ENCODE data around the gene TKFC.

The TKFC gene

DNA sequence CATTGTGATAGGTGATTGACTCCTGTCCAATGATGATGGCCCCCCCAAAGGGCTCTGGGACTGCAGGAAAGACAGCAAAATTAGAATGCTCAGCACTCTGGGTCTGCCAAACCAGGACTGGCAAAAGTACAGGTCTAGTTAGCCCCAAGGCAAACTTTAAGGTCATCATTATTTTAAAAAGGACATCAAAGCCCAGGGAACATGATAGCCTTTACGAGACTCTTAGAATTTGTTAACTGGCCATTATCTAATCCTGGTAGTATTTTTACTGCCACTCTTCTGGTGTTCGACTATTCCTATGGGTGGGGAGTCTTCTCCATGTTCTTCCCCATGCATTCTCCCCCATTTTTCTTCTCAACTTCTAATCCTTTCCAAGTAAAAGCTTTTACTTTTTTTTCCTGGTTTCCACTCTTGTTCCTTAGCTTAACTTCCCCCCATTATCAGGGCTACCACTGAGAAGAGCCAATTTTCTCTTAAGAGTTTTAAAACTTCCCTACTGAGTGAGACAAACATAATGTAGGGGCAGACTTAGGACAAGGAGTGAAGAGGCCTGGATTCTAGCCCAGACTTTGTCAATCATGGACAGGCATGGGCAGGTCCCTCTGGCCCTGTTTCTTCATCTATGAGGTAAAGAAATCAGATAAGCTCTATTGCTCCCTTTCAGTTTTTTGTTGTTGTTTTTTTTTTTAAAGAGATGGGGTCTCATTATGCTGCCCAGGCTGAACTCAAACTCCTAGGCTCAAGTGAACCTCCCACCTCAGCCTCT, 7.2 kb upstream of the TKFC start:
- no peak for DNase-seq

DNA sequence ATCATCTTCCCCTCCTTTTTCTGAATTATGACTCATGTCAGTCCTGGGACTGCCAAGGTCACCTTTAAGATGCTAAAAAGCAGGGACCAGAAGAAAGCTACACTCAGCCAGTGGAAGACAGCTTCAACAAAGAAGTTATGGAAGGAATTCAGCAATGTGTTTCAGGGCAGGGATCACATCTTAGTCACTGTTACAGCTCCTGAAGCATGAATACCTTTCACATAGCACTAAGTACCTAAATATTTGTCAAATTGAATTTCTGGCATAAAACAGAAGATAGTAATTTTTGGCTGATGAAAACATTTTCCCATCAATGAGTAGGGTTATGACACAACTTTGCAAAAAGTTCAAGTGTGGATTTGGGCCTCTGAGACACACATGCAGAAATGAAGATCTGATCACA, 5.4 kb upstream of the TKFC start:
- DNase-seq, result no peak

DNA sequence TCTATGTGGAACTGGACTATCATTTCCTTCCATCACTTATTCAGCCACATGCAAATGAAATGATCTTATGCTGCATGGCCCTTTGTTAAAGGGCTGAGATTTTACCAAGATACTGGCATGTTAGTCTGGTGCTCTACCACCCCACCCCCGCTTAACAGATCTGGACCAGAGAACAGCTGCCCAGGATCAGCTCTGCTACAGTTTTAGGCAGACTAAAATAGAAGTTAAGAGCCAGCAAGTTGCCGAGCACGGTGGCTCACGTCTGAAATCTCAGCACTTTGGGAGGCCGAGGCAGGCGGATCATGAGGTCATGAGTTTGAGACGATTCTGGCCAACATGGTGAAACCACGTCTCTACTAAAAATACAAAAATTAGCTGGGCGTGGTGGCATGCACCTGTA, 4.7 kb upstream of the TKFC start:
- DNase-seq, result no peak

DNA sequence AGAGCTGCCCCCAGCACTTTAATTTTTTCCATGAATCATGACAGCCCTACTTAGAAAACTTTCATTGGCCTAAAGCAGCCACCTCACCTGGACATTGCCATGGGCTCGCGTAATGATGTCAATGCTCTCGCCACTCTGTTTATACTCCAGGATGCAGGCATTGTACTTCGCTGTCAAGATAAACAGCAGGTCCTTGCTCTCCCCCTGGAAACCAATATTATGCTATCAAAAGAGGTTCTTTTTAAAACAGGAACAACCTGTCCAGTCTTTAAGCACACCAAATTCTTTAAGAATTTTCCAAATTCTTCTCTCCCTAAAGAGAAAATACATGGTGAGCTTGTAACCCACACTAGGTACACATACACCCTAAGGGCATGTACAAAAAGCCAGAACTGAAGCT, 3.2 kb upstream of the TKFC start:
- no peak for DNase-seq

DNA sequence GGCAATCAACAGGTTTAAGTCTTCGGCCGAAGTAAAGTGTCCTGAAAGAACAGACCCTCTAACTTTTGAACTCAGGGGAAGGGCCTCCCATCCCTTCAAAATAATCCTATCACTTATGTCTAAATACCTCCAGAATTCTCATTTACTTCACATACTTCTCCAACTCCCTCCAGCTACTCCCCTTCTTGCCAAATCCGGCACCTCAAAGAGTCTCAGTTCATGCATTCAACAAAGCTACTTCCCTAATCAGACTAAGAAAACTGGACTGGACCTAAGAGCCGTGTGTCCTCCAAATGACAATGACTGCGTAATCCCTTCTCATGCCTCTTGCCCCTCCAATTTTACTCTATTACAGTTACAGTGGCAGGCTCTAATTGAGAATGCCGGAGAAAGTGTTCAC, 1.4 kb upstream of the TKFC start:
- no peak for DNase-seq

DNA sequence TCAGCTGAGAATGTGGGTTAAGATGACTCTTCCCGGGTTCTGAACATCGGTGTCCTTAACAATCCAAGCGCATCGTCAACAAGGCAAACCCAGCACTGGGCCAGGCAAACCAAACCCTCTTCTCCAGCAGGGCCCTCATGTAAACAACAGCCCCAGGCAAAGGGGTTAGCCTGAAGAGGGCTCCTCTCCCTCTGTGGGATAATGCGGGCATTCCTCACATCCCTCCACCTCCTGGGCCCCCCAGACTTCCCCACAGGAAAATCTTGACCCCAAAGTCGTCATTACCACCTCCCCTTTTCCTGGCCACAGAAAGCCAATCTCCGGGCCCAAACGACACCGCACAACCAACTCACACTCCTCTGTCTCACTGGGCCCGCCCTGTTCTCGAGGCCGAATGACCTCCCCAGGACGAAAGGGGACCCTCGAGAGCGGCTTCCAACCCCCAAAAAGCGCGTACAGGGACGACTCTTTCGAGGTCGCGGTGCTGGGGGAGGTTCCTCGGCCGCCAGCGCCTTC, 689 bp upstream of the TKFC start:
- DNase-seq, result peak in 1 of 5 experiments; percentile 29

DNA sequence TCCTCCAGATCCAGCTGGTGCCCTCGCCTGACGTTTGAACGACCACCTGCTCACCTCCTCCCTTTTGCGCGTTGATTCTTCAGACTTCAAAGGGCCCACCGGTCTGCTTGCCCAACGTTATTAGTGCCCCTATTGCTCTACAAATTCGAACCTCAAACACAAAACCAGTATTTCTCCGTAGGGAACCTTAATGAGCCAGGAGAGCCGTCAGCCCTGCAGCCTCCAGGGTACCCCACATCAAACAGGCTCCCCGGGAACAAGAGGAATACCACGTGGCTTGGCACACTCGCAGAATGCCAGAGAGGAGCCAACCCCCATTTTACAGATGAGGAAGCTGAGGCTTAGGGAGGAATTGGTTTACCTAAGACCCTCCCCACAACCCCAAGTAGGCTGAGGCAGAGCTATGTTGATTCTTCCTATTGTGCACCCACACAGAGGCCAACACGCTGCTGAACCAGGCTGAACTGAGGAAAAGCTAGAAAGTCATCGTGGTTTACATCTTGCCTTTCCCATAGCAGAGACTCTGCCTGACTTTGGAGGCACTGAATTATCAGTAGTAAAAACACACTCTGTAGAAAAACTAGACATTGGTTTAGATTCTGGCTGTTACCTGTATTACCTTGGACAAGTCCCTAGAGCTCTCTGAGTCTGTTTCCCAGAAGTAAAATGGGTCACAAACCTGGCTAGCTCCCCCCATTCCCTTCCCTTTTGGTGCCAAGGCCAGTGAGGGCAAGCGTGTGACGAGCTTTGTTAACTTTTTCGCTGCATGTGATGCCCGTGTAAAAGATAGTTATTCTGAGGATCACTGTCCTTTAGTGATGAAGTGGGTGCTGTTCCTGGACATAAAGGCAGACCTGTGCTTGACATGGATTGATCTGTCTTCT, 764 bp downstream of the TKFC start:
- DNase-seq, result no peak

DNA sequence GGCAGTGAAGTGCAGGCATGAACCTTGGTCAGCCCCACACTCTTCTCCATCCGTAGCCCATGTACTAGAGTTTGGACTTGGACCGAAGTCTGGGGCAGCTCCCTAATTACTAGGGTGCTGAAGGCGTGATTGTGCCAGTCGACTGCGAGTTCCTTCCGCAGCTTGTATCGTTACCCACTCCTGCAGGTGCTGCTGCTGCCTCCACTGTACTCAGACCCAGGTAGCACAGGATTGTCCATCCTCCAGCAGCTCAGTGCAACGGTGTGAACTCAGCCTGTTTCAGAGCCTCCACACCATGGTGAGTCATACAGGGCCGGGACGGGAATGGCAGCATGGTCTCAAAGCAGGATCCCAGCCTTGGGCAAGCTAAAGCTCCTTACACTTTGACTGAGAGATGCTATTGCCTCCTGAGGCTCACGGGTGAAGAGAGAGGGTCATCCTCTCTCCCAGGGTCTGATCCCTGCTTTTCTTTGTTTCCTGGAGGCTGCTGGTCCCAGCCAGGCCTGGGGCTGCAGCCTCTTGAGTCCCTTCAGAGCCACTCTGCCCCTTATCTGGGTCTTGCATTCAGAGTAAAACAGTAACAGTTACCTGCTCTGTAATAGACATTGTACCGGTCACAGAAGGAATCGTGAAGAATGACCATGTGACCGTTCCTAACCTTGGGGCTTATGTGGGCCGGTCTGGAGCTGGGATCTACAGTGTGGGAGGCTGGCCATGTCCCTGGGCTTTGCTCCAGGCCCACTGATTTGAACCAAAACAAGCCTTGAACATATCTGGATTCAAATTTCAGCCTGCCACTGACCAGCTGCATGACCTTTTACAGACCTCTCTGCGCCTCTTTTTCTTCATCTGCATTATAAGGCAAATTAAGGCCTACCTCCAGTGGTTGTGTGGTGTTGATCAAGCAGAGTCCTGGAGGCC, 1.7 kb downstream of the TKFC start:
- DNase-seq, result no peak

DNA sequence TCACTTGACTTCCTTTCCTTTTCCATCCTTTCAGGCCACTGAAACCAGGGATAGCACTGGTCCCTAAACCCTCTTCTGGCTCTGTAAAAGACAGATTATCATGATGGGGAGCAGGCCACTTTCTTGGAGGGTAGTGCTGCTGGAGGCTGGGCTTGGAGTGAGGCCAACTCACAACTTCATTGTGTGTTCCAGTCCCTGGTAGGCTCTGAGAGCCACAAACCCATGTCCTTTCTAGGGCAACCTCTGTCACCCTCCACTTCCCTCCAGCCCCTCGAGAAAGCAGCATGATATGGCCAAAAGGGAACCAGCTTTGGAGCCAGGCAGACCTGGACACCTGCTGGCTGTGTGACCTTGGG, 2.3 kb downstream of the TKFC start:
- no peak for DNase-seq

DNA sequence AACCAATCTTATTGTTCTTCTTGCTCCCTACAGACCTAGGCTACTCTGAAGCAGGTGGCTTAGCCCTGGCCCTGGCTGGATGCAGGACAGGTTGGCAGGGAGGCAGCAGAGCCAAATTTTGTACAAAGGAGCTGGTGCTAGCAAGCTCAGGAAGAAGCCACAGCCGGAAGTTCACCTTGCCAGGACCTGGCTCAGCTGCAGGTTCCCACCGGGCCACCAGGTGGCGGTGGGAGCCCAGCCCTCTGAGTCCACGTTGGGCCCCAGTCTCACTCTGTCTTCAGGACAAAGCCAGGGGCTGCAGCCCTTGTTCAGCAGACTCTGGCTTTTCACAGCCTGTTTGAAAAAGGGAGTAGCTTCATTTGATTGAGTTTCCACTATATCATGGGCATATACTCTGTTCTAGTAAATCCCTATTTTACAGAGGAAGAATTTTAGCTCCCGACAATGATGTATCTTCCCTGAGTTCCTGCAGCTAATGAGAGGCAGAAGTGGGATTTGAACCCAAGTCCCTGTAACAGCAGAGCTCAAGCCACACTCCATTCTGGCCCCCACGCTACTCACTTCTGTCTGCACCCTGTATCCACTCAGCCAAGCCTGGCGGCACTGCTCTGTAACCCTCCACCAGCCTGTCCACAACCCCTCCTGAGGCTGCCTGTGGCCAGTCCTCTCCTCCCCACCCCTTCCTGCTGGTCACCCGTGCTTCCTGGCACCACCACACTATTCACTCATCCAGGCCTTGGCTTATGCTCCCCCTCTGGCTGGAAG, 3.3 kb downstream of the TKFC start:
- peak; percentile 63 to 89 (median 71) for DNase-seq

DNA sequence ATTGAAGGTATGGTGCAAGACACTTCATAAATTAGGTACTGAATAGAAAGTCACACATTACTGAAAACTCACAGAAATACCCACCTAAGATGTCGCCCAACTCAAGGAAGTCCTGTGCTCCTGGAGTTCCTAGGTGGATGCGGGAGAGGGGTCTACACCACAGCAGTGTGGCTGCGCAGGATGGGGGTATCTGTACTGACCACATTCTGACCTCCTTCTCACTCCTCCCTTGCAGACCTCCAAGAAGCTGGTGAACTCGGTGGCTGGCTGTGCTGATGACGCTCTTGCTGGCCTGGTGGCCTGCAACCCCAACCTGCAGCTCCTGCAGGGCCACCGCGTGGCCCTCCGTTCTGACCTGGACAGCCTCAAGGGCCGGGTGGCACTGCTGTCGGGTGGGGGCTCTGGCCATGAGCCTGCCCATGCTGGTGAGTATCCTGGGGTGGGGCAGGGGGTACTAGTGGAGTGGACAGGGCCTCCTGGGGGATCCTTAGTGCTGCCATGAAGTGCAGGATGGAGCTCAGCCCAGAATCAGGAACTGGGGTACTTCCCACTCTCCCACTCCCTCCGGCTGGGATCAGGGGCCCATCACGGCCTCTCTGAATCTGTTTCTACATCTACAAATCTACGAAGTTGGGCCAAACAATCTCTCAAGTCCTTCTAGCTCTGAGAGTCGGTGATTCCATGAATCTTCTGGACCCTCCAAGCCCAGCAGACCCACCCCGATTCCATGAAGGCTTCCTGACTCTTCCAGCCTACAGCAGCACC, 4.9 kb downstream of the TKFC start:
- no peak for DNase-seq

DNA sequence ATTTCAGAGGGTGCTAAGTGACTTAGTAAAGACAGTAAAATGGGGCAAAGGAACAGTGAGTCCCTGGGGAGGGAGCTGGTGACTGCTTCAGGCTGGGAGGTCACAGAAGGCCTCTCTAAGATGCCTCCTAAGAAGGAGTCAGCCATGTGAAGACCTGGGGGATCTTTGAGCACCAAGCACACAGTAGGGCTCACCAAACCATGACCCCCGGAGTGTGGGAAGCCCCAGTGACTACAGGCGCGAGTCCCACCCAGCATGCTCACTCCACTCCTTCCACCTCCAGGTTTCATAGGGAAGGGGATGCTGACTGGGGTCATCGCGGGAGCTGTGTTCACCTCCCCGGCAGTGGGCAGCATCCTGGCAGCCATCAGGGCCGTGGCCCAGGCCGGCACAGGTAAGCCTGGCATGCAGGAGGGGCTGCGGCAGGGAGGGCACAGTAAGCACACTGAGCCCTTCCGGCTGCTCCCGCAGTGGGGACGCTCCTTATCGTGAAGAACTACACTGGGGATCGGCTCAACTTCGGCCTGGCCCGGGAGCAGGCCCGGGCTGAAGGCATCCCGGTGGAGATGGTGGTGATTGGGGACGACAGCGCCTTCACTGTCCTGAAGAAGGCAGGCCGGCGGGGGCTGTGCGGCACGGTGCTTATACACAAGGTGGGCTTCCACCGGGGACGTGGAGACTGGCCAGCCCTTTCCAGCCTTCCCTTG, 5.9 kb downstream of the TKFC start:
- DNase-seq, result no peak

DNA sequence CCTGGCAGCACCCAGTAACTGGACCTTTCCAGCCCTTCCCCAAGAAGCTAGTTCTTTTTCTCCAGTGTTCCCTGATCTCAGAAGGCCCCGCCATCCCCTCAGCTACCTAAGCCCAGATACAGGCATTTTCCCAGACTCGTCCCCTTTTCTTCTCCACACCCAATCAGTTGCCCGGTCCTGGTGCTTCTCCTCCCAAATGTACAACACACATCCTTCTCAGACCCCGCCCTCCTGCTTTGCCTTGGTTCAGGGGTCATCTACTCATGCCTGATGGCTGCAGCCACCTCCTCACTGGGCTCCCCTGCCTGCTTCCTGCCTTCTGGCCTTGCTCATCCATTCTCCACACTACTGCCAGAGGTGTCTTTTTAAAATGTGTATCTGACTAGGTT, 6.5 kb downstream of the TKFC start:
- no peak for DNase-seq

DNA sequence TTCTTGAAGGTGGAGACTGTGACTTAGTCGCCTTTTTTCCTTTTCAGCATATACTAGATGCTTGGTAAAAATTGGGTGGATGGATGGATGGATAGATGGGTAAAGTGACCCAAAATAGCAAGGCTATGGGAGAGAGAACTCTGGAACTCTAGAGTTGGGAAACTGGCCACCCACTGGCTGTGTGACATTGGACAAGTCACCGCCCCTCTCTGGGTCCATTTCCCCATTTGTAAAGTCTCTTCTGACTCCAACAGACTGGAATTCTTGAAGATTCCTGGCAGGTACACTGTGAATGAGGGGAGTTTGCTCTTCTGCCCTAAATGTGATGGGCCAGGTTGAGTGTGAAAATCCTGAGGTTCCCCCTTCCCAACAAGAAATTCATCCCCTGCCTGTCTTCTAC, 8.0 kb downstream of the TKFC start:
- DNase-seq, result no peak

DNA sequence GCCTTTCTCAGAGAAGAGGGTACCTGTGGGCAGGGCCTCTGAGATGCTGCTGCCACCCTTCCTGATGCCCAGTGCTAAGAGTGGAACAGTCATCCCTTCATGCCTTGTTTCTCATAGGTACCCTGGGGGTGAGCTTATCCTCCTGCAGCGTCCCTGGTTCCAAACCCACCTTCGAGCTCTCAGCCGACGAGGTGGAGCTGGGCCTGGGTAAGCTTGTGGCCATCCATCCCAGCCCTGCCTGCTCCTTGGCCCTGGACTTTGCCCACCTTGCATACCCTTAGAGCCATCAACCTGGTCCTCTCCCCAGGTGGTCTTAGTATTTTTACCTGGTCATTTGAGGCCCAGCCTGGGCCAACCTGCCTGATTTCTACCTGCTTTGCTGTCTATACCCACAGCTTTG, 8.7 kb downstream of the TKFC start:
- DNase-seq, result no peak

DNA sequence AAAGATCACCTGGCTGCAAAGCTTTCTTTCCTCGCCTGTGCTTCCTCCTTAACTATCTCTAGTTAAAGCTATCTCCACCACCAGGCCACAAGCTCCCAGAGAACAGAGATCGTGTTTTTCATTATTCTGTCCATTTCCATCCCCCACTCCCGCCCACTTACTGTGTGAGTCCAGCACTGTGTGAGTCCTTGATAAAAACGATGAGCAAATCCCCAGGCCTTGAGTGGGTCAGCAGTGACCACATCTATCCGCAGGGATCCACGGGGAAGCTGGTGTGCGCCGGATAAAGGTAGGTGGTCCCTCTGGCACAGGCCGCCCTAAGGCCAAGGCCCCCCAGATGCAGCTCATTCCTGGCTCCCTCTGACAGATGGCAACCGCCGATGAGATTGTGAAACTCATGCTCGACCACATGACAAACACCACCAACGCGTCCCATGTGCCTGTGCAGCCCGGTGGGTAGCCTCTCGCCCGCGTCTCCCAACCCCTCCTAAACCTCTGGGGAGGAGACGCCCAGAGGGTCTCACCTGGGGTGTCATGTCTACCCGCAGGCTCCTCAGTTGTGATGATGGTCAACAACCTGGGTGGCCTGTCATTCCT, 9.3 kb downstream of the TKFC start:
- DNase-seq, result no peak

DNA sequence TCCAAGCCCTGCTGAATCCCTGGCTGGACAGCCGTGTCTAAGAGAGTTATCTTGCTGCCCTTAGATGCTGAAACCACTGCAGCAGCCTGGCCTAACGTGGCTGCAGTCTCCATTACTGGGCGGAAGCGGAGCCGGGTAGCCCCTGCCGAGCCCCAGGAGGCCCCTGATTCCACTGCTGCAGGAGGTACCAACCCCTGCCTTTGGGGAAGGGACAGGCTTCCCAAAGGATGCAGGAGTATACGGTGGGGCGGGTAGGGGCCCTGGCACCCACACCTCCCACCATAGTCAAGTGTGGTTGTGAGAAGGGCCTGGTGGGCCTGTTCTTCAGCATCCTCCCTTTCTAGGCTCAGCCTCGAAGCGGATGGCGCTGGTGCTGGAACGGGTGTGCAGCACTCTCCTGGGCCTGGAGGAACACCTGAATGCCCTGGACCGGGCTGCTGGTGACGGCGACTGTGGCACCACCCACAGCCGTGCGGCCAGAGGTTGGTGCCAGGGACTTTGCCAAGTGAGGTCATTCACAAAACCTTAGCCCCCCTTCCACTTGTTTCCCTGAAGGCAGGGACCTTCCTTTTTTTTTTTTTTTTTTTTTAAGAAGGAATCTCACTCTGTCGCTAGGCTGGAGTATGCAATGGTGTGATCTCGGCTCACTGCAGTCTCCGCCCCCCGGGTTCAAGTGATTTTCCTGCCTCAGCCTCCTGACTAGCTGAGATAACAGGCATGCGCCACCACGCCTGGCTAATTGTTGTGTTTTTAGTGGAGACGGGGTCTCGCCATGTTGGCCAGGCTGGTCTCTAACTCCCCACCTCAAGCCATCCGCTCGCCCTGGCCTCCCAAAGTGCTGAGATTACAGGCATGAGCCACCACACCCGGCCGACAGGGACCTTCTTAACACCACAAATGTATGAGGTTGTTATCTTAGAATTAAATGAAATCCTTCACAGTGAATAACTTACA, 11.0 kb downstream of the TKFC start:
- DNase-seq, result no peak

DNA sequence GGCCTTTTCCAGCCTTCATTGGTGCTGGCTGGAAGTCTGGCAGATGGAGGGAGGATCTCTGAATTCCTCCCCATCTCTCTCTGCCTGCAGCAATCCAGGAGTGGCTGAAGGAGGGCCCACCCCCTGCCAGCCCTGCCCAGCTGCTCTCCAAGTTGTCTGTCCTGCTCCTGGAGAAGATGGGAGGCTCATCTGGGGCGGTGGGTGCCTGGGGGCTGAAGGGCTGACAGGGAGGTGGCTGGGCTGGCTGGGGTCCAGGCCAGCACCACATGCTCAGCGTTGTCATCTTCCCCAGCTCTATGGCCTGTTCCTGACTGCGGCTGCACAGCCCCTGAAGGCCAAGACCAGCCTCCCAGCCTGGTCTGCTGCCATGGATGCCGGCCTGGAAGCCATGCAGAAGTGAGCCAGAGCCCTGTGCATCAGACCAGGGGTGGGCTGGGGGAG, 12.2 kb downstream of the TKFC start:
- no peak for DNase-seq
